SK-N-SH (cell line): ENCODE data around the gene NWD2. TPM values are rescaled to one million over a fixed set of nuclear protein-coding genes. Genes with fewer than 3 reads are reported as not detected.
A peak's percentile ranks its signal among the peaks of the same experiment; 100 is the strongest.

Source experiments
- CTCF ChIA-PET: fragments of 300-600, 350-600 bp; formaldehyde crosslinking; extraction: SDS; loops from one replicate; lab custom pipeline; 2021; lab: Yijun Ruan, JAX
- POLR2A ChIA-PET: fragments of 350-600 bp; sonication (Branson Sonifier 250); formaldehyde crosslinking; extraction: SDS; loops from one replicate; lab custom pipeline; 2020; ENCODE audit warnings: antibody characterized with exemption, inconsistent platforms; lab: Yijun Ruan, JAX
- DNase-seq: peaks from one replicate; pipeline ENCODE4 v3.0.0; 2012
- H2AFZ ChIP-seq: fragments of 200-600 bp; sonication (generic); 2 replicates; pipeline ENCODE4 v1.8.1; 2016; ENCODE audit warnings: antibody characterized with exemption, mild to moderate bottlenecking, low read depth
- H3F3A ChIP-seq: fragments of 200-600 bp; sonication (generic); replicated peaks from 2 replicates; pipeline ENCODE3; 2016; ENCODE audit warnings: antibody characterized with exemption, mild to moderate bottlenecking; ENCODE audit not compliant: insufficient read depth
- H3K27ac ChIP-seq, 2 experiments: fragments of 200-500 bp in 1 of 2; fragments of 200-600 bp in 1 of 2; sonication (Bioruptor generic) in 1 of 2; sonication (generic), shearing (Covaris generic) in 1 of 2; 2 replicates each; pipeline versions ENCODE4 v1.5.1 to v1.6.1; 2014 to 2016; ENCODE audit warnings: low read depth in 2 of 2, inconsistent platforms in 1 of 2, low read length in 1 of 2, mild to moderate bottlenecking in 1 of 2, mixed read lengths in 1 of 2
- H3K27me3 ChIP-seq: fragments of 200-600 bp; sonication (generic), shearing (Covaris generic); 2 replicates; pipeline ENCODE4 v1.6.1; 2016; ENCODE audit warnings: mixed run types; ENCODE audit not compliant: insufficient read depth
- H3K36me3 ChIP-seq, 2 experiments: fragments of 200-500 bp in 1 of 2; fragments of 200-600 bp in 1 of 2; sonication (Bioruptor generic) in 1 of 2; sonication (generic) in 1 of 2; replicated peaks in 1 of 2; 2 replicates each; pipeline versions ENCODE3 to v1.5.1; 2014 to 2016; ENCODE audit warnings: low read length in 1 of 2, mild to moderate bottlenecking in 1 of 2; ENCODE audit not compliant: insufficient read depth in 2 of 2, control insufficient read depth in 1 of 2
- H3K4me1 ChIP-seq, 2 experiments: fragments of 200-500 bp in 1 of 2; fragments of 200-600 bp in 1 of 2; sonication (Bioruptor generic) in 1 of 2; sonication (generic), shearing (Covaris generic) in 1 of 2; 2 replicates each; pipeline versions ENCODE4 v1.5.1 to v1.6.1; 2014 to 2016; ENCODE audit warnings: low read depth in 1 of 2, low read length in 1 of 2, mixed run types in 1 of 2; ENCODE audit not compliant: insufficient read depth in 2 of 2, control insufficient read depth in 1 of 2
- H3K4me2 ChIP-seq: fragments of 200-600 bp; sonication (generic), shearing (Covaris generic); 2 replicates; pipeline ENCODE4 v1.6.1; 2017; ENCODE audit warnings: mixed run types
- H3K4me3 ChIP-seq, 2 experiments: fragments of 200-500 bp in 1 of 2; fragments of 200-600 bp in 1 of 2; sonication (Bioruptor generic) in 1 of 2; sonication (generic), shearing (Covaris generic) in 1 of 2; 2 replicates each; pipeline versions ENCODE4 v1.5.1 to v1.8.1; 2014 to 2016; ENCODE audit warnings: low read depth in 2 of 2, inconsistent platforms in 1 of 2, low read length in 1 of 2, mild to moderate bottlenecking in 1 of 2, mixed read lengths in 1 of 2, moderate library complexity in 1 of 2
- H3K79me2 ChIP-seq: fragments of 200-600 bp; sonication (generic); 2 replicates; pipeline ENCODE4 v1.8.1; 2017; ENCODE audit warnings: mild to moderate bottlenecking; ENCODE audit not compliant: insufficient read depth
- H3K9ac ChIP-seq: fragments of 200-600 bp; sonication (generic); 2 replicates; pipeline ENCODE4 v1.6.1; 2017; ENCODE audit warnings: mixed run types
- H3K9me2 ChIP-seq: fragments of 200-600 bp; sonication (generic); 2 replicates; pipeline ENCODE4 v1.6.1; 2017; ENCODE audit warnings: mixed run types
- H3K9me3 ChIP-seq: fragments of 200-600 bp; sonication (generic); 2 replicates; pipeline ENCODE4 v1.6.1; 2017; ENCODE audit warnings: mixed run types, mild to moderate bottlenecking, moderate library complexity
- H4K20me1 ChIP-seq: fragments of 200-600 bp; sonication (generic); 2 replicates; pipeline ENCODE4 v1.6.1; 2017; ENCODE audit warnings: mild to moderate bottlenecking, mixed run types; ENCODE audit not compliant: insufficient read depth
- GABPA ChIP-seq: IDR thresholded peaks from 2 replicates; pipeline ENCODE4 v1.4.0; 2012; ENCODE audit warnings: low read depth, mild to moderate bottlenecking
- JUND ChIP-seq: IDR thresholded peaks from 2 replicates; pipeline ENCODE4 v1.4.0; 2012
- MAX ChIP-seq: IDR thresholded peaks from 2 replicates; pipeline ENCODE4 v1.4.0; 2012; ENCODE audit warnings: low read depth
- MXI1 ChIP-seq: IDR thresholded peaks from 2 replicates; pipeline ENCODE4 v1.6.1; 2012; ENCODE audit warnings: mild to moderate bottlenecking, low read depth, low read length, improper control_type of control experiment
- RAD21 ChIP-seq: IDR thresholded peaks from 2 replicates; pipeline ENCODE4 v1.6.1; 2012; ENCODE audit warnings: mild to moderate bottlenecking, low read length
- RXRA ChIP-seq: IDR thresholded peaks from 2 replicates; pipeline ENCODE4 v1.4.0; 2012; ENCODE audit warnings: low read depth, mild to moderate bottlenecking, borderline replicate concordance
- SIN3A ChIP-seq: IDR thresholded peaks from 2 replicates; pipeline ENCODE4 v1.6.1; 2012; ENCODE audit warnings: low read depth, mild to moderate bottlenecking, low read length, moderate library complexity, borderline replicate concordance
- USF1 ChIP-seq: IDR thresholded peaks from 2 replicates; pipeline ENCODE4 v1.4.0; 2012; ENCODE audit warnings: low read depth, borderline replicate concordance
- USF2 ChIP-seq: fragments of 150-350 bp; IDR thresholded peaks from 2 replicates; pipeline ENCODE4 v1.6.1; 2017; ENCODE audit warnings: antibody characterized with exemption, low read length, low read depth, borderline replicate concordance
- WGBS: methylation state at CpG from one replicate; pipeline ENCODE4 v1.1.6; 2017; ENCODE audit warnings: low lambda C conversion rate; 5-methylcytosine and 5-hydroxymethylcytosine counted together
- polyA plus RNA-seq, 3 experiments: library from polyadenylated mRNA; depleted of rRNA; stranded (reverse); fragments of >200 nt; gene quantifications; 2 replicates each; pipeline ENCODE4 v1.2.3, GENCODE V29; 2012

The NWD2 gene
- polyA plus RNA-seq, 1 of the 3 experiments (the other 2 are of a cell fraction), result not detected

GRCh38 chr4:37243722-37244582 is 591 bp upstream of the NWD2 start:
- TF ChIP-seq USF1 (no peak), JUND (no peak)
- TF ChIP-seq, all 33 proteins: peak for 0
- DNase-seq, result peak; percentile 25
- no peak overlapping the region for H3K4me2 ChIP-seq
- H3K9me2 ChIP-seq, result no peaks in the 10 kb centered on the region
- H3K4me3 ChIP-seq, result no peak overlapping the region
- H3K27me3 ChIP-seq, result peaks cover 32% of the 10 kb centered on the region
- H3K36me3 ChIP-seq, result no peaks in the 10 kb centered on the region
- ChIA-PET CTCF (no interaction called here), POLR2A (no interaction called here)
- WGBS, result 12% methylated on average over 12 of the region's 70 CpGs
- no peak overlapping the region for H2AFZ ChIP-seq
- H3K79me2 ChIP-seq, result no peaks in the 10 kb centered on the region
- no peak overlapping the region for H3K27ac ChIP-seq
- H3F3A ChIP-seq, result no peaks in the 10 kb centered on the region
- H3K9ac ChIP-seq, result no peak overlapping the region
- no peaks in the 10 kb centered on the region for H4K20me1 ChIP-seq
- no peaks in the 10 kb centered on the region for H3K4me1 ChIP-seq
- no peaks in the 10 kb centered on the region for H3K9me3 ChIP-seq

GRCh38 chr4:37245391-37245954 is 930 bp downstream of the NWD2 start:
- no peak for TF ChIP-seq GABPA
- no peak for TF ChIP-seq RXRA
- no peak for TF ChIP-seq SIN3A
- TF ChIP-seq MAX, result no peak
- no peak for TF ChIP-seq RAD21
- TF ChIP-seq MXI1, result no peak
- no peak for TF ChIP-seq USF2

More at GRCh38 chr4:37245391-37245954, 930 bp downstream of the NWD2 start:
- no peaks in the 10 kb centered on the region for H3K9me2 ChIP-seq
- no peaks in the 10 kb centered on the region for H3K79me2 ChIP-seq
- H3K36me3 ChIP-seq, result no peaks in the 10 kb centered on the region
- no peak overlapping the region for H3K9ac ChIP-seq
- CTCF ChIA-PET, result interaction anchor here (0.9 kb wide), 1 partner anchor 20 kb away, joined by 3 read pairs; no protein-coding TSS in a partner anchor
- H2AFZ ChIP-seq, result no peak overlapping the region
- H3F3A ChIP-seq, result no peaks in the 10 kb centered on the region
- H3K4me1 ChIP-seq, result no peaks in the 10 kb centered on the region
- H3K4me2 ChIP-seq, result no peak overlapping the region
- peaks cover 32% of the 10 kb centered on the region for H3K27me3 ChIP-seq
- no peak overlapping the region for H3K27ac ChIP-seq
- POLR2A ChIA-PET, result no interaction called here
- no peak for DNase-seq
- H4K20me1 ChIP-seq, result no peaks in the 10 kb centered on the region
- no peaks in the 10 kb centered on the region for H3K9me3 ChIP-seq
- 9% methylated on average over 20 of the region's 23 CpGs for WGBS
- H3K4me3 ChIP-seq, result no peak overlapping the region
